Measurements from ENCODE around the gene ATP8B4. TPM values are rescaled to one million over a fixed set of nuclear protein-coding genes. Genes with fewer than 3 reads are reported as not detected.
"Not testable (repeated sequence)": the region's sequence is repeated elsewhere in the genome, so short reads cannot be mapped to it uniquely, and the experiment has no call there.

Gene ATP8B4
- total RNA-seq, 6 experiments from 2014 or later, result 0.31 to 1.6 (median 0.91) TPM

GRCh38 chr15:49964061-49964460 lies 155.0 kb downstream of the ATP8B4 start:
- Mint-ChIP-seq H3K4me1 (ENCODE audit: low read depth) (no peaks in the 10 kb centered on the region), H3K27me3 (ENCODE audit: insufficient read depth) (peaks cover 6% of the 10 kb centered on the region), H3K4me3 (no peak overlapping the region), H3K27ac (no peak overlapping the region), H3K36me3 (ENCODE audit: low read depth) (peaks cover 7% of the 10 kb centered on the region; the same call in 1 of the 2 replicates), H3K9me3 (peaks cover 8% of the 10 kb centered on the region)
- no peak for DNase-seq
- no peak for TF ChIP-seq CTCF (IDR thresholded peaks at IDR 0.05)

GRCh38 chr15:49963033-49963772 lies 155.8 kb downstream of the ATP8B4 start:
- not testable (repeated sequence) for H3K4me3 Mint-ChIP-seq; H3K36me3 Mint-ChIP-seq (ENCODE audit: low read depth); DNase-seq; H3K27me3 Mint-ChIP-seq (ENCODE audit: insufficient read depth); H3K27ac Mint-ChIP-seq; H3K4me1 Mint-ChIP-seq (ENCODE audit: low read depth); H3K9me3 Mint-ChIP-seq

DNA sequence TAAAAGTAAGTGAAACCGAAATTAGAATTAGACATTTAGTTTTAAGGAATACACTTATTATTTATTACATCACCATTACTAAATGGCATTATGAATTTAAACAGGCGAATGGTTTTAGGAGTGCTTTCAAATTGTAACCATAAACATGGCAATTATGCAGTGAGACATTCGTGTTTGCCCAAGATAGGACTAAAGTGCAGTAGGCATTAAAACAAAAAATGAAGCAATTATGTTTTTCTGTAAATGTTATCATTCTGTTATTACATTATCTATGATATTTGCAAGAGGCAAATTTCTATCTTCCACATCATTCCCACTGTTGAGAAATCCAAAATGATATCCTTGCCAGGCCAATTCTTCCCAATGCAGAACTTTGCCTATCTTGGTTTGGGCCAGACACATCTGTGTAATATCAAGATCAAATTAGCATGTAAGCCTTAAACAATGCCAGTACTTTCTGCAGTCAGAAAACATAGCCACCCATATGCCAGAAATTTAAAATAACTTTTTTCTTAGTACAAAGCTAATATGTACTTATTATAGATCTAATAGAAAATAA lies 156.9 kb downstream of the ATP8B4 start:
- H3K4me1 Mint-ChIP-seq (ENCODE audit: low read depth), result no peaks in the 10 kb centered on the region
- H3K4me3 Mint-ChIP-seq, result no peak overlapping the region
- peaks cover 3% of the 10 kb centered on the region; the same call in 1 of the 2 replicates for H3K36me3 Mint-ChIP-seq (ENCODE audit: low read depth)
- peaks cover 4% of the 10 kb centered on the region for H3K9me3 Mint-ChIP-seq
- peaks cover 4% of the 10 kb centered on the region for H3K27me3 Mint-ChIP-seq (ENCODE audit: insufficient read depth)
- H3K27ac Mint-ChIP-seq, result no peak overlapping the region
- no peak for TF ChIP-seq CTCF (IDR thresholded peaks at IDR 0.05)
- DNase-seq, result no peak

GRCh38 chr15:49953421-49953820 lies 165.6 kb downstream of the ATP8B4 start:
- no peak for DNase-seq
- no peak overlapping the region for H3K4me3 Mint-ChIP-seq
- H3K27ac Mint-ChIP-seq, result no peak overlapping the region
- peaks cover 12% of the 10 kb centered on the region for H3K36me3 Mint-ChIP-seq (ENCODE audit: low read depth)
- peaks cover 24% of the 10 kb centered on the region for H3K9me3 Mint-ChIP-seq
- peaks cover 7% of the 10 kb centered on the region for H3K27me3 Mint-ChIP-seq (ENCODE audit: insufficient read depth)
- TF ChIP-seq CTCF (IDR thresholded peaks at IDR 0.05), result no peak
- no peaks in the 10 kb centered on the region for H3K4me1 Mint-ChIP-seq (ENCODE audit: low read depth)

GRCh38 chr15:49946681-49947080 lies 172.4 kb downstream of the ATP8B4 start:
- Mint-ChIP-seq H3K27ac (no peak overlapping the region), H3K4me1 (ENCODE audit: low read depth) (no peaks in the 10 kb centered on the region), H3K9me3 (peaks cover 40% of the 10 kb centered on the region), H3K4me3 (no peak overlapping the region), H3K27me3 (ENCODE audit: insufficient read depth) (peaks cover 5% of the 10 kb centered on the region), H3K36me3 (ENCODE audit: low read depth) (peaks cover 39% of the 10 kb centered on the region)
- no peak for DNase-seq
- no peak for TF ChIP-seq CTCF (IDR thresholded peaks at IDR 0.05)

- Mint-ChIP-seq H3K4me1 (ENCODE audit: low read depth) (no peaks in the 10 kb centered on the region), H3K4me3 (no peak overlapping the region), H3K9me3 (no peaks in the 10 kb centered on the region), H3K27me3 (ENCODE audit: insufficient read depth) (peaks cover 2% of the 10 kb centered on the region; the same call in 1 of the 2 replicates), H3K27ac (no peak overlapping the region), H3K36me3 (ENCODE audit: low read depth) (no peaks in the 10 kb centered on the region)
- TF ChIP-seq CTCF (IDR thresholded peaks at IDR 0.05), result no peak
- no peak for DNase-seq
Measured at GRCh38 chr15:49934487-49934886, 184.5 kb downstream of the ATP8B4 start.

Measured in HFFc6 (cell line).